VCaP (cell line): ENCODE data around the gene ACTN2.

Source experiments
- H3K27ac ChIP-seq: fragments of 450-650 bp; 2 replicates; pipeline ENCODE4 v1.5.1; 2017
- TF ChIP-seq, protein P1 (sequence below): fragments of 450-650 bp; conservative IDR thresholded peaks from 2 replicates; pipeline ENCODE4 v1.5.1; 2017; ENCODE audit warnings: mild to moderate bottlenecking, moderate library complexity

ACTN2 gene

DNA sequence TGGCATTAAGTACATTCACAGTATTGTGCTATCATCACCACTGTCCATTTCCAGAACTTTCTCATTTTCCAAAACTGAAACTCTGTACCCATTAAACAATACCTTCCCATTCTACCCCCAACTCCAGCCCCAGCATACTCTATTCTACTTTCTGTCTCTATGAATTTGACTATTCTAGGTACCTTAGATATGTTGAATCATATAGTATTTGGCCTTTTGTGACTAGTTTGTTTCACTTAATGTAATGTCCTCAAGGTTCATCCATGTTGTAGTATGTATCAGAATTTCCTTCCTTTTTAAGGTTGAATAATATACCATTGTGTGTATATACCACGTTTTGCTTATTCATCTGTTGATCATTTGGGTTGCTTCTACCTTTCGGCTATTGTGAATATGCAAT is 120.3 kb downstream of the ACTN2 start:
- no peak overlapping the region for H3K27ac ChIP-seq
- TF ChIP-seq, protein P1, sequence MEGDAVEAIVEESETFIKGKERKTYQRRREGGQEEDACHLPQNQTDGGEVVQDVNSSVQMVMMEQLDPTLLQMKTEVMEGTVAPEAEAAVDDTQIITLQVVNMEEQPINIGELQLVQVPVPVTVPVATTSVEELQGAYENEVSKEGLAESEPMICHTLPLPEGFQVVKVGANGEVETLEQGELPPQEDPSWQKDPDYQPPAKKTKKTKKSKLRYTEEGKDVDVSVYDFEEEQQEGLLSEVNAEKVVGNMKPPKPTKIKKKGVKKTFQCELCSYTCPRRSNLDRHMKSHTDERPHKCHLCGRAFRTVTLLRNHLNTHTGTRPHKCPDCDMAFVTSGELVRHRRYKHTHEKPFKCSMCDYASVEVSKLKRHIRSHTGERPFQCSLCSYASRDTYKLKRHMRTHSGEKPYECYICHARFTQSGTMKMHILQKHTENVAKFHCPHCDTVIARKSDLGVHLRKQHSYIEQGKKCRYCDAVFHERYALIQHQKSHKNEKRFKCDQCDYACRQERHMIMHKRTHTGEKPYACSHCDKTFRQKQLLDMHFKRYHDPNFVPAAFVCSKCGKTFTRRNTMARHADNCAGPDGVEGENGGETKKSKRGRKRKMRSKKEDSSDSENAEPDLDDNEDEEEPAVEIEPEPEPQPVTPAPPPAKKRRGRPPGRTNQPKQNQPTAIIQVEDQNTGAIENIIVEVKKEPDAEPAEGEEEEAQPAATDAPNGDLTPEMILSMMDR = no peak

DNA sequence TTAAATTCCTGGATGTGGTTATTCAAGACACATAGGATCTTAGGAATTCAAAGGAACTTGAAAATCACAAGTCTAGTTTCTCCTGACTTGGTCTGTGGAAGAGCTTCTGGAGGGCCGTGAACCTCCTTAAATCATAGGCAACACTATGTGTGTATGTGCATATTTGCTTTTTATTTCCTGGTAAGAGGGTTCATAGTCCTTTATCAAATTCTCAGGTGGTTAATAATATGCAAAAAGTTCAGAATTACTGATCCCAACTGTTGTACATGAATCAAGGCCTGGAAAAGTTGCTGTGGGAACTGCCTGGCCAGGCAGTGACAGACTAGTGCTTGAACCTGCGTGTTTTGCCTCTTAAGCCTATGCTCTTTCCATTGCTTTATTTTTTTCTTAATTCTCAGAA is 121.7 kb downstream of the ACTN2 start:
- TF ChIP-seq, protein P1 = no peak
- H3K27ac ChIP-seq = no peak overlapping the region

DNA sequence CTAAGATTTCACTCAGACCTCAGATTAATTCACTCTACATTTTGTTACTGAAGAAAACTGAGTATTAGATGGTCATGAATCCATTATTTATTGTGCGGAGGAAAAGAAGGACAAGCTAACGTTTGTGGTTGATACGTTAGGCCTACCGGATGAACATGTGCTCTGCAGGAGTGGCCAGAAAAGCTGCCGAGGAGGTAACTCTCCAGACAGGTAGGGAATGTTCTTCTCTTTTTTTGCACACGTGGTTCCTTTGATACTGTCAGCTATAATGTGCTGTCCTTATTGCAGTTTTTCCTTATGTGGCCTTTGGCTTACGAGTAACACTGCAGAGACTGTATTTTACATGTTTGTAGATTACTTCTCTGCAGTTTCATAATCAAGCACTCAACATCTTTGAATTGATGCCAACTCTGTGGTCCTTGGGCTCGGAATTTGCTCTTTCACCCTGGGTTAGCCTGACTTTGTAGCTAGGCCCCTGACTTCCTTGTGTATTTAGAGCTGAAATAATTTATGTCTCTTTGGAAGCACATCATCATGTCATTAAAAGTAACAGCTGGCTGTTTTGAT is 122.3 kb downstream of the ACTN2 start:
- TF ChIP-seq, protein P1 = no peak
- no peak overlapping the region for H3K27ac ChIP-seq

DNA sequence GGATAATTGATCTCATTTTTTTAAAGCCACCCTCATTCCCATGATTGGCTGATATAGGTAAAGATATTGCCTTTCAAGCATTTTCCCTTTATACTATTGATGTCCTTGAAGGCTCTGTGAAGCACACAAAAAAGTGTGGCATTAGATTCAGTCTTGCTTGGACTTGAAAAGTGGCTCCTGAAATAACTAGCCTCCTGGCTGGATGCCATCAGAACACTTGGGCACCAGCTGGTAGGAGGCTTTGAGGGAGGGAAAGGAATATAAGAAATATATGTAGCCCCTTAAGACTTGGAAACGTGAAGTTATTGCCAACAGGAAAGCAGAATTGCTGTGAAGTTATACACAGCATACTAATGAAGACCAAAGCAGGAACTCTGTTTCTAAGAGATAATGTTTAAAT is 122.8 kb downstream of the ACTN2 start:
- no peak overlapping the region for H3K27ac ChIP-seq
- TF ChIP-seq, protein P1 = no peak

DNA sequence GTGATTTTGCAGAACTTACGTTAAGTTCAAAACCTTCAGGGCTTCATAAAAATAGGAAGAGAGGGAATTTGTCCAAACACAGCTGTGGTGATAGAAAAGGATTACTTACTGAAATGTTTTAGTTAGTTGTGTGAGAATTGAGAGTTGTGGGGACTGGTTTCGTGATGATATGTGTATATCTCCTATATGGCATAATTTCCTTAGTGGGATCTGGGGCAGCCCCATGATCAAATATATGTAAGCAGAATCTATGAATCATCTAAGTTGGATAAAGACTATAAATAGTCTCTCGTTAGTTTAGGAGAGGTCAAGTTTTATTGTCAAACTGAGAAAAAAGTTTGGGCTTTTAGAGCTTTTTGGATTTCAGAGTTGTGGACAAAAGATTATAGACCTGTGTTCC is 123.7 kb downstream of the ACTN2 start:
- no peak overlapping the region for H3K27ac ChIP-seq
- TF ChIP-seq, protein P1 = no peak

DNA sequence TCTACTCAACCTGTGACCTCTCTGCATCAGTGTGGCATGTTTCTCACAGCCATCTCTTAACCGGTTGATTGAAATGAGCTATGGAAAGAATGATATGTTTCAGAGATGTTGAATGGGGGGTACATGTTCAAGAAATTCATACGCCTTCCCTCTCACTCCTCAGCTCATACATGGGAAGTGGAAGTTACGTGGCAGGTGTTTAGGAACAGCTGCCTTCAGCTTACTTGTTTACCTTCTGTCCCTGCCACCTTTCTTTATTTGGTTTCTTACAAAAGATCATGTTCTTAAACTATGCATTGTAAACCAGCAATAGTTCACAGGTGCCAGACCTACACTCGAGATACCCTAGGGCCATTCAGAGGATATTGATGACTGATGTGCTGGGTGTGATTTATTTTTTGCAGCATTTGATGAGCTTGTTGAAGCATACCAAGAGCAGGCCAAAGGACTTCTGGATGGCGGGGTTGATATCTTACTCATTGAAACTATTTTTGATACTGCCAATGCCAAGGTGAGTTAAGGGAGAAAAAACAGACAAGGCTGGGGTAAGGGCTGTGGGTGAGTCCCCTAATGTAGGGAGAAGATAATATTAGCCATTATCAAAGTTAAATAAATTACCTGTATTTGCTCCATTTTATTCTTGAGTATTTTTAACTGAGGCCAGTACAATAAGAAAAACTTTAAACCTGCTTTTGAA is 126.2 kb downstream of the ACTN2 start:
- H3K27ac ChIP-seq = no peak overlapping the region
- TF ChIP-seq, protein P1 = no peak
